ENCODE measurements around the gene LEKR1. TPM values are rescaled to one million over a fixed set of nuclear protein-coding genes. Genes with fewer than 3 reads are reported as not detected.

Gene LEKR1
- total RNA-seq, 2 experiments from 2014 or later: 0.37 to 0.53 TPM

- ATAC-seq (no peak), DNase-seq (no peak)
- Mint-ChIP-seq H3K27me3 (peaks cover 8% of the 10 kb centered on the region), H3K36me3 (ENCODE audit: low read depth) (no peaks in the 10 kb centered on the region), H3K9me3 (ENCODE audit: low read depth) (peaks cover 2% of the 10 kb centered on the region), H3K27ac (no peak overlapping the region), H3K4me1 (no peaks in the 10 kb centered on the region), H3K4me3 (no peak overlapping the region)
- intact Hi-C loops (cut with DNase I, micrococcal nuclease): no loop called here
- POLR2A ChIA-PET: no interaction called here
- CTCF ChIA-PET: interaction anchor here (0.8 kb wide), 1 partner anchor 421 kb away, joined by 3 read pairs; no protein-coding TSS in a partner anchor
Observed at GRCh38 chr3:156915372-156915771, 89.2 kb downstream of the LEKR1 start.

GRCh38 chr3:156918746-156919145, 92.6 kb downstream of the LEKR1 start:
- no peak for DNase-seq

GRCh38 chr3:156919818-156920217, 93.7 kb downstream of the LEKR1 start:
- Mint-ChIP-seq H3K4me3 (no peak overlapping the region), H3K9me3 (ENCODE audit: low read depth) (peaks cover 3% of the 10 kb centered on the region), H3K4me1 (no peaks in the 10 kb centered on the region), H3K36me3 (ENCODE audit: low read depth) (no peaks in the 10 kb centered on the region), H3K27ac (no peak overlapping the region), H3K27me3 (peaks cover 2% of the 10 kb centered on the region)
- ChIA-PET POLR2A (no interaction called here), CTCF (interaction anchor here (0.9 to 1.1 kb wide), 2 partner anchors 15 to 318 kb away, joined by 3 read pairs; no protein-coding TSS in a partner anchor)
- ATAC-seq (no peak), DNase-seq (no peak)
- intact Hi-C loops (cut with DNase I, micrococcal nuclease): no loop called here

More at GRCh38 chr3:156918746-156919145, 92.6 kb downstream of the LEKR1 start:
- intact Hi-C loops (cut with DNase I, micrococcal nuclease): no loop called here
- POLR2A ChIA-PET: no interaction called here
- Mint-ChIP-seq H3K4me3 (no peak overlapping the region), H3K27ac (no peak overlapping the region), H3K36me3 (ENCODE audit: low read depth) (no peaks in the 10 kb centered on the region), H3K4me1 (no peaks in the 10 kb centered on the region), H3K27me3 (peaks cover 8% of the 10 kb centered on the region), H3K9me3 (ENCODE audit: low read depth) (peaks cover 2% of the 10 kb centered on the region)
- CTCF ChIA-PET: interaction anchor here (1.1 kb wide), 1 partner anchor 14 kb away, joined by 3 read pairs; no protein-coding TSS in a partner anchor
- ATAC-seq: no peak

GRCh38 chr3:156920399-156920798, 94.2 kb downstream of the LEKR1 start:
- ATAC-seq: no peak
- Mint-ChIP-seq H3K36me3 (ENCODE audit: low read depth) (no peaks in the 10 kb centered on the region), H3K4me3 (no peak overlapping the region), H3K27me3 (no peaks in the 10 kb centered on the region), H3K9me3 (ENCODE audit: low read depth) (peaks cover 1% of the 10 kb centered on the region), H3K4me1 (no peaks in the 10 kb centered on the region), H3K27ac (no peak overlapping the region)
- ChIA-PET POLR2A (no interaction called here), CTCF (interaction anchor here (0.9 kb wide), 1 partner anchor 318 kb away, joined by 3 read pairs; no protein-coding TSS in a partner anchor)
- DNase-seq: no peak
- intact Hi-C loops (cut with DNase I, micrococcal nuclease): no loop called here

- ATAC-seq (no peak), DNase-seq (no peak)
- no peak overlapping the region for H3K4me3 Mint-ChIP-seq
- ChIA-PET POLR2A (no interaction called here), CTCF (no interaction called here)
- intact Hi-C loops (cut with DNase I, micrococcal nuclease): no loop called here
- H3K36me3 Mint-ChIP-seq (ENCODE audit: low read depth): no peaks in the 10 kb centered on the region
- H3K27me3 Mint-ChIP-seq: no peaks in the 10 kb centered on the region
- H3K9me3 Mint-ChIP-seq (ENCODE audit: low read depth): peaks cover 5% of the 10 kb centered on the region
- no peaks in the 10 kb centered on the region for H3K4me1 Mint-ChIP-seq
- H3K27ac Mint-ChIP-seq: no peak overlapping the region
Observed at GRCh38 chr3:156923349-156923748, 97.2 kb downstream of the LEKR1 start.

GRCh38 chr3:156938724-156939123, 112.6 kb downstream of the LEKR1 start:
- peaks cover 11% of the 10 kb centered on the region for H3K27me3 Mint-ChIP-seq
- no peak overlapping the region for H3K4me3 Mint-ChIP-seq
- no peaks in the 10 kb centered on the region for H3K36me3 Mint-ChIP-seq (ENCODE audit: low read depth)
- CTCF ChIA-PET: no interaction called here
- no peak for DNase-seq
- intact Hi-C loops (cut with DNase I, micrococcal nuclease): no loop called here
- no peaks in the 10 kb centered on the region for H3K4me1 Mint-ChIP-seq
- POLR2A ChIA-PET: no interaction called here
- ATAC-seq: no peak
- no peaks in the 10 kb centered on the region for H3K9me3 Mint-ChIP-seq (ENCODE audit: low read depth)
- H3K27ac Mint-ChIP-seq: no peak overlapping the region

GRCh38 chr3:156939315-156939714, 113.2 kb downstream of the LEKR1 start:
- Mint-ChIP-seq H3K36me3 (ENCODE audit: low read depth) (no peaks in the 10 kb centered on the region), H3K4me3 (no peak overlapping the region), H3K9me3 (ENCODE audit: low read depth) (no peaks in the 10 kb centered on the region), H3K27me3 (peaks cover 9% of the 10 kb centered on the region), H3K27ac (no peak overlapping the region), H3K4me1 (no peaks in the 10 kb centered on the region)
- ChIA-PET CTCF (no interaction called here), POLR2A (no interaction called here)
- no peak for DNase-seq
- intact Hi-C loops (cut with DNase I, micrococcal nuclease): no loop called here
- ATAC-seq: no peak

- ChIA-PET CTCF (no interaction called here), POLR2A (no interaction called here)
- no peaks in the 10 kb centered on the region for H3K9me3 Mint-ChIP-seq (ENCODE audit: low read depth)
- H3K27ac Mint-ChIP-seq: no peak overlapping the region
- H3K27me3 Mint-ChIP-seq: peaks cover 9% of the 10 kb centered on the region
- DNase-seq (no peak), ATAC-seq (no peak)
- H3K4me1 Mint-ChIP-seq: no peaks in the 10 kb centered on the region
- H3K4me3 Mint-ChIP-seq: no peak overlapping the region
- no peaks in the 10 kb centered on the region for H3K36me3 Mint-ChIP-seq (ENCODE audit: low read depth)
- intact Hi-C loops (cut with DNase I, micrococcal nuclease): no loop called here
Observed at GRCh38 chr3:156941311-156941710, 115.2 kb downstream of the LEKR1 start.

GRCh38 chr3:156948402-156949210, 122.5 kb downstream of the LEKR1 start:
- no peak overlapping the region for H3K27ac Mint-ChIP-seq
- CTCF ChIA-PET: no interaction called here
- no peak for ATAC-seq
- H3K36me3 Mint-ChIP-seq (ENCODE audit: low read depth): no peaks in the 10 kb centered on the region
- no peaks in the 10 kb centered on the region for H3K4me1 Mint-ChIP-seq
- H3K9me3 Mint-ChIP-seq (ENCODE audit: low read depth): no peaks in the 10 kb centered on the region
- POLR2A ChIA-PET: no interaction called here
- DNase-seq: no peak
- H3K4me3 Mint-ChIP-seq: no peak overlapping the region
- intact Hi-C loops (cut with DNase I, micrococcal nuclease): no loop called here
- H3K27me3 Mint-ChIP-seq: peaks cover 2% of the 10 kb centered on the region

GRCh38 chr3:156952011-156952410, 125.9 kb downstream of the LEKR1 start:
- H3K27me3 Mint-ChIP-seq: peaks cover 10% of the 10 kb centered on the region
- ChIA-PET CTCF (interaction anchor here (1.6 kb wide), 1 partner anchor 185 kb away, joined by 3 read pairs; no protein-coding TSS in a partner anchor), POLR2A (no interaction called here)
- H3K27ac Mint-ChIP-seq: no peak overlapping the region
- no peaks in the 10 kb centered on the region for H3K36me3 Mint-ChIP-seq (ENCODE audit: low read depth)
- H3K9me3 Mint-ChIP-seq (ENCODE audit: low read depth): no peaks in the 10 kb centered on the region
- no peak for ATAC-seq
- no peaks in the 10 kb centered on the region for H3K4me1 Mint-ChIP-seq
- no peak for DNase-seq
- intact Hi-C loops (cut with DNase I, micrococcal nuclease): no loop called here
- H3K4me3 Mint-ChIP-seq: no peak overlapping the region

GRCh38 chr3:156957715-156958114, 131.6 kb downstream of the LEKR1 start:
- H3K4me3 Mint-ChIP-seq: no peak overlapping the region
- ChIA-PET POLR2A (no interaction called here), CTCF (no interaction called here)
- no peaks in the 10 kb centered on the region for H3K9me3 Mint-ChIP-seq (ENCODE audit: low read depth)
- no peaks in the 10 kb centered on the region for H3K36me3 Mint-ChIP-seq (ENCODE audit: low read depth)
- ATAC-seq (no peak), DNase-seq (no peak)
- no peak overlapping the region for H3K27ac Mint-ChIP-seq
- H3K27me3 Mint-ChIP-seq: peaks cover 10% of the 10 kb centered on the region
- H3K4me1 Mint-ChIP-seq: no peaks in the 10 kb centered on the region
- intact Hi-C loops (cut with DNase I, micrococcal nuclease): no loop called here

GRCh38 chr3:156963096-156963495, 136.9 kb downstream of the LEKR1 start:
- POLR2A ChIA-PET: no interaction called here
- Mint-ChIP-seq H3K27me3 (peaks cover 5% of the 10 kb centered on the region), H3K4me1 (no peaks in the 10 kb centered on the region), H3K27ac (no peak overlapping the region), H3K4me3 (no peak overlapping the region), H3K9me3 (ENCODE audit: low read depth) (no peaks in the 10 kb centered on the region), H3K36me3 (ENCODE audit: low read depth) (no peaks in the 10 kb centered on the region)
- CTCF ChIA-PET: no interaction called here
- DNase-seq (no peak), ATAC-seq (no peak)
- intact Hi-C loops (cut with DNase I, micrococcal nuclease): no loop called here

Measured in activated CD4-positive, alpha-beta T cell treated with anti-CD3 and anti-CD28 coated beads for 36 hours (primary cell).